T-cell (primary cell): Measurements from ENCODE around the gene DPP4. TPM values are rescaled to one million over a fixed set of nuclear protein-coding genes. Genes with fewer than 3 reads are reported as not detected.
A peak's percentile ranks its signal among the peaks of the same experiment; 100 is the strongest.

Experiments
- ATAC-seq, 4 experiments: fragments of 200-7000 bp in 3 of 4; fragments of 150-1000 bp in 1 of 4; cut with Tn5 transposase; replicated peaks in 1 of 4; 1 replicate in 3 of 4; 2 replicates in 1 of 4; pipeline ENCODE4 v1.10.0; 2021; ENCODE audit warnings: moderate library complexity in 3 of 4, mild to moderate bottlenecking in 2 of 4, moderate number of reproducible peaks in 1 of 4
- CTCF ChIA-PET, 2 donors: fragments of 300-600 bp; sonication (Branson Sonifier 250); formaldehyde crosslinking; loops; one replicate each; lab custom pipeline; 2022; ENCODE audit warnings: antibody characterized with exemption in 2 of 2; lab: Charles Lee
- POLR2A ChIA-PET, 2 donors: fragments of 300-600 bp; sonication (Branson Sonifier 250); formaldehyde crosslinking; loops; one replicate each; lab custom pipeline; 2022; ENCODE audit warnings: antibody characterized with exemption in 2 of 2; lab: Charles Lee
- DNase-seq, 35 experiments: peaks; one replicate each; pipeline versions ENCODE4 v3.0.0 to v3.0.0-alpha.2; 2013 to 2023
- H3K27ac ChIP-seq: one replicate; pipeline ENCODE4 v1.5.1; 2013; ENCODE audit warnings: low read length
- H3K27me3 ChIP-seq, 2 experiments: replicated peaks in 1 of 2; 1 replicate in 1 of 2; 2 replicates in 1 of 2; pipeline versions ENCODE4 v1.6.1 to v1.7.0; 2013; ENCODE audit warnings: low read length in 1 of 2, mixed read lengths in 1 of 2; ENCODE audit not compliant: control insufficient read depth in 2 of 2, insufficient read depth in 2 of 2; ENCODE audit errors: extremely low read depth in 1 of 2
- H3K36me3 ChIP-seq, 2 donors: 1 replicate in 1 of 2; 2 replicates in 1 of 2; pipeline versions ENCODE4 v1.6.1 to v1.7.0; 2013; ENCODE audit warnings: low read length in 1 of 2; ENCODE audit not compliant: control insufficient read depth in 2 of 2, insufficient read depth in 1 of 2; ENCODE audit errors: extremely low read depth in 1 of 2
- H3K4me1 ChIP-seq, 2 experiments: 1 replicate in 1 of 2; 2 replicates in 1 of 2; pipeline versions ENCODE4 v1.6.1 to v1.7.0; 2013; ENCODE audit warnings: low read length in 2 of 2, mixed read lengths in 1 of 2; ENCODE audit not compliant: insufficient read depth in 2 of 2, control insufficient read depth in 1 of 2; ENCODE audit errors: extremely low read depth in 1 of 2
- H3K4me3 ChIP-seq, 2 donors: 1 replicate in 1 of 2; 2 replicates in 1 of 2; pipeline versions ENCODE4 v1.5.1 to v1.7.0; 2013; ENCODE audit warnings: mild to moderate bottlenecking in 2 of 2, low read length in 1 of 2, moderate library complexity in 1 of 2; ENCODE audit not compliant: control insufficient read depth in 1 of 2; ENCODE audit errors: extremely low read depth in 1 of 2
- H3K9me3 ChIP-seq: 2 replicates; pipeline ENCODE4 v1.7.0; 2013
- H3K27ac Mint-ChIP-seq, 2 donors: one replicate each; pipeline ENCODE4 v1.8.0; 2020 to 2021; ENCODE audit warnings: mild to moderate bottlenecking in 2 of 2, mixed read lengths in 2 of 2
- H3K27me3 Mint-ChIP-seq, 2 donors: one replicate each; pipeline ENCODE4 v1.8.0; 2021 to 2022; ENCODE audit warnings: mixed read lengths in 2 of 2
- H3K36me3 Mint-ChIP-seq: one replicate; pipeline ENCODE4 v1.8.0; 2021; ENCODE audit warnings: mixed read lengths
- H3K4me1 Mint-ChIP-seq, 3 donors: one replicate each; pipeline ENCODE4 v1.8.0; 2020 to 2022; ENCODE audit warnings: mixed read lengths in 3 of 3, mild to moderate bottlenecking in 1 of 3
- H3K4me3 Mint-ChIP-seq, 3 donors: one replicate each; pipeline ENCODE4 v1.8.0; 2020 to 2022; ENCODE audit warnings: mild to moderate bottlenecking in 3 of 3, mixed read lengths in 3 of 3, moderate library complexity in 3 of 3
- H3K9me3 Mint-ChIP-seq, 3 donors: one replicate each; pipeline ENCODE4 v1.8.0; 2020 to 2022; ENCODE audit warnings: mixed read lengths in 3 of 3
- WGBS: methylation state at CpG from one replicate; pipeline ENCODE4 v1.1.5; 2013; ENCODE audit warnings: missing lambda C conversion rate; ENCODE audit not compliant: insufficient coverage; 5-methylcytosine and 5-hydroxymethylcytosine counted together
- total RNA-seq, 35 experiments: library from RNA in 6 of 35; stranded (reverse) in 6 of 35; fragments of 120-200 nt in 1 of 35; gene quantifications; one replicate each; pipeline versions ENCODE4 v1.2.1 to v1.2.4 and lab custom pipeline; 2013 to 2026

Gene DPP4
- total RNA-seq, 5 donors from 2014 or later (not counting 1 experiment from before 2014, with no cell fraction given) = 30.1 to 47.7 (median 37.9) TPM

DNA sequence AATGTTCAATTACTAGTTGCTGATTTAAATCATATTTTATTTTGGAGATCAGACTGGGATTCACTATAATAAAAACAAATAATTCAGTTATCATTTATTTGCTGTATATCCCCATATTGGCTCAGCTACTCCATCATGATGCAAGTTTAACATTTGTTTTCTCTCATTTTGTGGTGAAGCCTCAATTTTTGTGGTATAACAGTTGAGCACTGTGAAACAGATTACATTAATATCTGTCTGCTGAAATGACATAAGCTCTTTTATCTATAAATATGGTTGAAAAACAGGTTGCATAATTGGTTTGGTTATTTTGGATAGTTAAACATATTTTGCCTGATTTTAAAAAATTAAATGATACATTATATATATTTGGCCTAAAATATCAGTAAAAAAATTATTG, 67.7 kb downstream of the DPP4 start:
- ChIA-PET POLR2A (no interaction called here), CTCF (interaction anchor here (0.6 to 1.4 kb wide), 5 partner anchors 12 to 120 kb away, joined by 3 to 5 read pairs (median 4); partner anchors contain the start of gene DPP4 (in 1 of the 2))
- H3K27me3 ChIP-seq = no peaks in the 10 kb centered on the region
- DNase-seq (no peak), ATAC-seq (no peak)
- Mint-ChIP-seq H3K27ac (no peak overlapping the region), H3K9me3 (no peaks in the 10 kb centered on the region), H3K4me3 (no peak overlapping the region), H3K27me3 (no peaks in the 10 kb centered on the region), H3K4me1 (peaks cover 31 to 39% (median 34%) of the 10 kb centered on the region in 3 donors), H3K36me3 (peaks cover 39% of the 10 kb centered on the region)
- peaks cover 0 to 22% of the 10 kb centered on the region in 2 donors for H3K36me3 ChIP-seq
- no peak overlapping the region for H3K4me3 ChIP-seq
- no peak overlapping the region for H3K27ac ChIP-seq
- no peaks in the 10 kb centered on the region for H3K9me3 ChIP-seq
- peaks cover 6 to 40% of the 10 kb centered on the region in 2 experiments for H3K4me1 ChIP-seq

DNA sequence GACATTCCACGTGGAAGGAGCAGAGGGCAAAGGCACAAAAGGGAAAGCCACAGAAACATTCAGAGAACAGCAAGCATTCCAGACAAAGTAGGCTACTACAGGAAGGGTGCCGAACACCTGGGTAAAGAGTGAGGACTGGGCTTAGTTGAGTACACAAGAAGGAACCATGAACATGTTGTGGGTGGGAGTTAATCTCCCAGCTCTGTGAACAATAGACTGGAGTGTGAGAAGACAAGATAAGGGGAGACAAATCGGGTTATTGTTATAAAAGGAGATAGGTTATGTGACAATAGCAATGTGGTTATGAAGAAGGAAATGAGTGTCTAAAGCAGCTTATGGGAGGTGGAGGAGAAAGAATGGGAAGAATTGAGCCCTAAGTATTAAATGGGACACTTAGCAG, 70.0 kb downstream of the DPP4 start:
- Mint-ChIP-seq H3K4me3 (no peak overlapping the region), H3K4me1 (peaks cover 14 to 28% (median 14%) of the 10 kb centered on the region in 3 donors), H3K9me3 (peaks cover 0 to 4% (median 0%) of the 10 kb centered on the region in 3 donors), H3K36me3 (peaks cover 58% of the 10 kb centered on the region), H3K27me3 (no peaks in the 10 kb centered on the region), H3K27ac (peak overlapping the region; percentile 3 to 47)
- CTCF ChIA-PET = interaction anchor here in 1 of 2 donors (1.2 kb wide), 1 partner anchor 11 kb away, joined by 3 read pairs; no protein-coding TSS in a partner anchor
- Histone ChIP-seq H3K9me3 (no peaks in the 10 kb centered on the region), H3K4me3 (no peak overlapping the region), H3K4me1 (peaks cover 0 to 17% of the 10 kb centered on the region in 2 experiments), H3K36me3 (peaks cover 0 to 30% of the 10 kb centered on the region in 2 donors), H3K27me3 (no peaks in the 10 kb centered on the region), H3K27ac (no peak overlapping the region)
- ATAC-seq = no peak
- POLR2A ChIA-PET = no interaction called here
- 78% methylated on average over 3 of the region's 3 CpGs for WGBS
- DNase-seq = no peak

DNA sequence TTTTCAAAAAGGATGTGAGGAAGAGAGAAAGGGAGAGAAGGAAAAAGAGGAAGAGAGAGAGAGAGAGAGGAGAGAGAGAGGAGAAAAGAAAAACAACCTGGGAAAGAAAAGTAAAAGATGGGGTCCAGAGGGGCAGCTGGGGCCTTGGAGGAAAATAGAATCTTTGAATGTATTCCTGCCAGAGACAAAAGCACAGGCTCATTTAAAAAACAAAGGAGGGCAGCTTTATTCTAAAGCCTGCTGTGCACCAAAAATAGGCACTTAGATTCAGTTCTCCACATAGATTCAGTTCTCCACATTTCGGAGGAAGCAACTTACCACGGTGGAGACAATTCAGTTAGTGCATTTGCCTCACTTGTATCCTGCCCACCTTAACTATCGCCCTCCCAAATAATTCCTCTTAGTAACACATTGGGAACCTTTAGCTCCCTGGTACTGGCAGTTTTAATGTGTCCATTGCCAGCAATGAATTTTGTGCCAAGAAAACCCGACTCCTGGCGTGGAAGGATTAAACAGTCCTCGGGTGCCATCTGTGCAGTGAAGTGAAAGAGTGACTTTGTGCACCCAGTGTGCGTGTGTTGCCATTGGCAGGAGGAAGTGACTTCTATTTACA, 71.3 kb downstream of the DPP4 start:
- peaks cover 0 to 30% of the 10 kb centered on the region in 2 donors for H3K36me3 ChIP-seq
- peaks cover 66% of the 10 kb centered on the region for H3K36me3 Mint-ChIP-seq
- no peaks in the 10 kb centered on the region for H3K9me3 ChIP-seq
- POLR2A ChIA-PET = no interaction called here
- CTCF ChIA-PET = no interaction called here
- H3K27ac ChIP-seq = no peak overlapping the region
- H3K27me3 ChIP-seq = no peaks in the 10 kb centered on the region
- DNase-seq = no peak
- WGBS = 72% methylated on average over 5 of the region's 7 CpGs
- H3K9me3 Mint-ChIP-seq = peaks cover 0 to 4% (median 0%) of the 10 kb centered on the region in 3 donors
- peaks cover 6 to 11% of the 10 kb centered on the region in 2 experiments for H3K4me1 ChIP-seq
- H3K4me3 Mint-ChIP-seq = peak overlapping the region in 1 of 3 donors; percentile 31
- no peak overlapping the region for H3K4me3 ChIP-seq
- peak overlapping the region in 1 of 2 donors; percentile 71 for H3K27ac Mint-ChIP-seq
- peaks cover 16 to 31% (median 23%) of the 10 kb centered on the region in 3 donors for H3K4me1 Mint-ChIP-seq
- no peaks in the 10 kb centered on the region for H3K27me3 Mint-ChIP-seq
- no peak for ATAC-seq

DNA sequence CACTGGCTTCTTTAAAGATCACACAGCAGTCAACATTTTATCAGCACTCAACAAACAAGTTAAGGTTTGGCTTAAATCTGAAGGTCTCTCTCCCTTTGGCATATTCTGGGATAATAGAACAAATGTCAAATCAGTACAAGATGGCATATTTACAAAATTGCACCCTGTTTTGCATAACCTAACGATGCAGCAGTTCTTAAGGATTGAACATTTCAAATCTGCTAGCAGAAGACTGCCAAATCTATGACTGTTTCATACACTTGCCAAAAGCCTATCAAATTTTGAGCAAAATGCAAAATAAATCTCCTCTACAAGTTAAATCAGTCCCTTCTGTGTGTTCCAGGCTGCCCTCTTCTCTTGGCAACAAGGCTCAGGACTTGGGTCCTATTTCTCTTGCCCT, 73.6 kb downstream of the DPP4 start:
- 100% methylated on average over 1 of the region's 1 CpG for WGBS
- peaks cover 13 to 20% of the 10 kb centered on the region in 2 experiments for H3K4me1 ChIP-seq
- Mint-ChIP-seq H3K27ac (peak overlapping the region; percentile 12 to 48), H3K4me1 (peaks cover 32 to 48% (median 36%) of the 10 kb centered on the region in 3 donors), H3K9me3 (peaks cover 0 to 4% (median 0%) of the 10 kb centered on the region in 3 donors), H3K4me3 (no peak overlapping the region), H3K36me3 (peaks cover 74% of the 10 kb centered on the region), H3K27me3 (no peaks in the 10 kb centered on the region)
- DNase-seq (no peak), ATAC-seq (no peak)
- ChIA-PET POLR2A (interaction anchor here in 1 of 2 donors (0.5 to 0.7 kb wide), 3 partner anchors 22 to 79 kb away, joined by 3 read pairs; no protein-coding TSS in a partner anchor), CTCF (interaction anchor here in 1 of 2 donors (0.9 kb wide), 1 partner anchor 413 kb away, joined by 3 read pairs; no protein-coding TSS in a partner anchor)
- no peak overlapping the region for H3K4me3 ChIP-seq
- H3K9me3 ChIP-seq = no peaks in the 10 kb centered on the region
- H3K36me3 ChIP-seq = peaks cover 0 to 30% of the 10 kb centered on the region in 2 donors
- no peaks in the 10 kb centered on the region for H3K27me3 ChIP-seq
- H3K27ac ChIP-seq = no peak overlapping the region

DNA sequence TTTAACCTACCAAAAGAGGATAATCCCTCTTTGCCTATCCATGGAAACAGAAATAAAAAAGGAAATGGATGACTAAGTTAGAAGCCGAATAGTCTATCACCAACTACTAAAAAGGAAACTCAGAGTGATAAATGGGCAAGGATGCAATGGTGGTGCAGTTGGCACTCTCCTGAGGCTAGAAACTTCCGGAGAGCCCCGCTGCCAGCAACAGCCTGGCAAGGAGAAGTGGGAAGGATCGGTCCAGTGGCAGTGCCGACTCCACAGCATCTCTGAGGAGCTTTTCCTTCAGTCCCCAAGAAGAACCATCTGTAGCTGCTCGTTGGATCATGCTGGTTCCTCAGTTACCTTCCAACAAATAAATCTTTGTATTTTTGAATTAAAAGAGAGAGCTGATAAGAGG, 74.7 kb downstream of the DPP4 start:
- Mint-ChIP-seq H3K9me3 (peaks cover 0 to 4% (median 0%) of the 10 kb centered on the region in 3 donors), H3K4me3 (no peak overlapping the region), H3K4me1 (peaks cover 41 to 57% (median 45%) of the 10 kb centered on the region in 3 donors), H3K27ac (peak overlapping the region; percentile 44 to 65), H3K36me3 (peaks cover 77% of the 10 kb centered on the region), H3K27me3 (no peaks in the 10 kb centered on the region)
- Histone ChIP-seq H3K36me3 (peaks cover 0 to 24% of the 10 kb centered on the region in 2 donors), H3K4me1 (peaks cover 19 to 31% of the 10 kb centered on the region in 2 experiments), H3K4me3 (no peak overlapping the region), H3K27ac (peak overlapping the region; percentile 17), H3K9me3 (no peaks in the 10 kb centered on the region), H3K27me3 (no peaks in the 10 kb centered on the region)
- ATAC-seq = no peak
- ChIA-PET POLR2A (interaction anchor here in 1 of 2 donors (0.5 kb wide), 1 partner anchor 1591 kb away, joined by 6 read pairs; no protein-coding TSS in a partner anchor), CTCF (interaction anchor here (0.9 to 1.6 kb wide), 4 partner anchors 9 to 412 kb away, joined by 3 read pairs; no protein-coding TSS in a partner anchor)
- no peak for DNase-seq
- no CpG with 5 or more reads among the region's 6 CpGs for WGBS

DNA sequence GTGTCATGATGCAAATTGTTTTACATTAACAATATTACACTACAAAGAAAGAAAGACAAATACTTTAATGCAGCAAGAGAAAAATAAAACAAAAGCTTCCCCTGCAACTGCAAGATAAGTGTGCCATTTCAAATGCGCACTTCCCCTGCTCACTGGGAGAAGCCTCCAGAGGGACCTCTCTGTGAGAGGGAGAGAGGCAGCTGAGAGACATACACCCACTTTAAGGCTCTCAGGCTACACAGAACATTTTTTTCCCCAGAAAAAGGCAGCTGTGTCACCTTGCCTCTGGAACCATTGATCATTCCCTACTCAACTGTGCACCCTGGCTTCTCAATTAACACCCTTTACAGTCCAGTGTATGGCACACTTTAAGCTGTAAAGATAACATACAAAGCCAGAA, 75.2 kb downstream of the DPP4 start:
- DNase-seq (no peak), ATAC-seq (no peak)
- ChIA-PET POLR2A (interaction anchor here (0.5 to 0.6 kb wide), 3 partner anchors 9 to 1591 kb away, joined by 3 to 7 read pairs (median 6); no protein-coding TSS in a partner anchor), CTCF (interaction anchor here (0.6 to 1.6 kb wide), 5 partner anchors 9 to 128 kb away, joined by 3 read pairs; no protein-coding TSS in a partner anchor)
- Mint-ChIP-seq H3K36me3 (peaks cover 73% of the 10 kb centered on the region), H3K27ac (peak overlapping the region; percentile 44 to 81), H3K9me3 (peaks cover 0 to 4% (median 0%) of the 10 kb centered on the region in 3 donors), H3K4me3 (no peak overlapping the region), H3K27me3 (no peaks in the 10 kb centered on the region), H3K4me1 (peaks cover 42 to 57% (median 45%) of the 10 kb centered on the region in 3 donors)
- H3K36me3 ChIP-seq = peaks cover 0 to 20% of the 10 kb centered on the region in 2 donors
- H3K27me3 ChIP-seq = no peaks in the 10 kb centered on the region
- WGBS = no CpG with 5 or more reads among the region's 1 CpG
- peak overlapping the region; percentile 17 for H3K27ac ChIP-seq
- H3K4me3 ChIP-seq = no peak overlapping the region
- peaks cover 19 to 31% of the 10 kb centered on the region in 2 experiments for H3K4me1 ChIP-seq
- H3K9me3 ChIP-seq = no peaks in the 10 kb centered on the region
